ENCODE measurements around the gene ZNF644.
"Not testable (repeated sequence)": the region's sequence is repeated elsewhere in the genome, so short reads cannot be mapped to it uniquely, and the experiment has no call there.

ZNF644 gene

GRCh38 chr1:90987841-90988240 lies 34.0 kb downstream of the ZNF644 start:
- DNase-seq (ENCODE audit: low read depth, low spot score), result no peak

- DNase-seq (ENCODE audit: low read depth, low spot score), result no peak
Measured at GRCh38 chr1:90986953-90987352, 34.9 kb downstream of the ZNF644 start.

- DNase-seq (ENCODE audit: low read depth, low spot score), result no peak
Measured at GRCh38 chr1:90977522-90977921, 44.3 kb downstream of the ZNF644 start.

GRCh38 chr1:90973897-90974798 lies 47.7 kb downstream of the ZNF644 start:
- DNase-seq (ENCODE audit: low read depth, low spot score), result no peak

GRCh38 chr1:90970208-90970607 lies 51.6 kb downstream of the ZNF644 start:
- DNase-seq (ENCODE audit: low read depth, low spot score), result no peak

- no peak for DNase-seq (ENCODE audit: low read depth, low spot score)
Measured at GRCh38 chr1:90969241-90969640, 52.6 kb downstream of the ZNF644 start.

GRCh38 chr1:90964444-90965035 lies 57.3 kb downstream of the ZNF644 start:
- DNase-seq (ENCODE audit: low read depth, low spot score), result no peak

GRCh38 chr1:90963651-90964050 lies 58.2 kb downstream of the ZNF644 start:
- DNase-seq (ENCODE audit: low read depth, low spot score), result no peak

GRCh38 chr1:90963236-90963635 lies 58.6 kb downstream of the ZNF644 start:
- DNase-seq (ENCODE audit: low read depth, low spot score), result no peak

- DNase-seq (ENCODE audit: low read depth, low spot score), result no peak
Measured at GRCh38 chr1:90959352-90960206, 62.3 kb downstream of the ZNF644 start.

GRCh38 chr1:90957497-90957896 lies 64.3 kb downstream of the ZNF644 start:
- DNase-seq (ENCODE audit: low read depth, low spot score), result no peak

- no peak for DNase-seq (ENCODE audit: low read depth, low spot score)
Measured at GRCh38 chr1:90955769-90956168, 66.1 kb downstream of the ZNF644 start.

GRCh38 chr1:90952906-90953305 lies 68.9 kb downstream of the ZNF644 start:
- DNase-seq (ENCODE audit: low read depth, low spot score), result no peak

- no peak for DNase-seq (ENCODE audit: low read depth, low spot score)
Measured at GRCh38 chr1:90951009-90951408, 70.8 kb downstream of the ZNF644 start.

- no peak for DNase-seq (ENCODE audit: low read depth, low spot score)
Measured at GRCh38 chr1:90948301-90948700, 73.5 kb downstream of the ZNF644 start.

GRCh38 chr1:90946630-90947029 lies 75.2 kb downstream of the ZNF644 start:
- DNase-seq (ENCODE audit: low read depth, low spot score), result no peak

GRCh38 chr1:90945287-90945686 lies 76.5 kb downstream of the ZNF644 start:
- DNase-seq (ENCODE audit: low read depth, low spot score), result no peak

- no peak for DNase-seq (ENCODE audit: low read depth, low spot score)
Measured at GRCh38 chr1:90943966-90944365, 77.9 kb downstream of the ZNF644 start.

- no peak for DNase-seq (ENCODE audit: low read depth, low spot score)
Measured at GRCh38 chr1:90940746-90941145, 81.1 kb downstream of the ZNF644 start.

GRCh38 chr1:90936731-90937130 lies 85.1 kb downstream of the ZNF644 start:
- DNase-seq (ENCODE audit: low read depth, low spot score), result no peak

GRCh38 chr1:90936061-90936460 lies 85.8 kb downstream of the ZNF644 start:
- no peak for DNase-seq (ENCODE audit: low read depth, low spot score)

GRCh38 chr1:90928231-90928630 lies 93.6 kb downstream of the ZNF644 start:
- not testable (repeated sequence) for DNase-seq (ENCODE audit: low read depth, low spot score)
